GM12878 (cell line): ENCODE measurements around the gene CLTCL1. TPM values are rescaled to one million over a fixed set of nuclear protein-coding genes. Genes with fewer than 3 reads are reported as not detected.
"Not testable (repeated sequence)": the region's sequence is repeated elsewhere in the genome, so short reads cannot be mapped to it uniquely, and the experiment has no call there.

Experiments
- ATAC-seq: fragments of 200-7000 bp; cut with Tn5 transposase; 3 replicates; pipeline ENCODE4 v1.9.1; 2020; ENCODE audit warnings: mild to moderate bottlenecking, moderate library complexity
- BruUV-seq: library from RNA; stranded (reverse); fragments of 400-500 nt; replicated peaks from 2 replicates; lab custom pipeline; 2021; lab: Mats Ljungman, UMichigan
- CTCF ChIA-PET: fragments of 300-600 bp; sonication (Branson Sonifier 250); formaldehyde crosslinking; extraction: SDS; loops from one replicate; lab custom pipeline; 2021; ENCODE audit warnings: inconsistent platforms; lab: Yijun Ruan, JAX
- POLR2A ChIA-PET: fragments of 350-600 bp; formaldehyde crosslinking; extraction: SDS; loops from one replicate; lab custom pipeline; 2021; ENCODE audit warnings: inconsistent platforms; lab: Charles Lee
- RAD21 ChIA-PET: fragments of 300-600 bp; sonication (Branson Sonifier 250); formaldehyde crosslinking; loops from one replicate; lab custom pipeline; 2023; ENCODE audit warnings: antibody characterized with exemption; ENCODE audit not compliant: unreplicated experiment; lab: Charles Lee
- SMC1A ChIA-PET: fragments of 300-600 bp; sonication (Branson Sonifier 250); formaldehyde crosslinking; loops from one replicate; lab custom pipeline; 2023; ENCODE audit not compliant: unreplicated experiment, uncharacterized antibody; lab: Charles Lee
- DNase-seq: peaks from one replicate; pipeline ENCODE4 v3.0.0-alpha.2; 2011; ENCODE audit warnings: low read depth, low spot score
- FAIRE-seq: peaks from 3 replicates; lab custom pipeline; 2011; peaks lifted over from hg19 to GRCh38; lab: Jason Lieb, UNC
- H2AFZ ChIP-seq: 2 replicates; pipeline ENCODE4 v1.6.0; 2011; ENCODE audit warnings: low read depth, low read length, control low read depth; ENCODE audit not compliant: control insufficient read depth
- H3K27ac ChIP-seq: 2 replicates; pipeline ENCODE4 v1.5.1; 2011; ENCODE audit warnings: control low read depth; ENCODE audit not compliant: control insufficient read depth, insufficient read depth
- H3K27me3 ChIP-seq, 2 experiments: replicated peaks in 1 of 2; 2 replicates each; pipeline versions ENCODE4 v1.6.0 to v1.6.1; 2011; ENCODE audit warnings: low read length in 1 of 2; ENCODE audit not compliant: control insufficient read depth in 2 of 2, insufficient read depth in 2 of 2
- H3K36me3 ChIP-seq, 2 experiments: 2 replicates each; pipeline ENCODE4 v1.5.1; 2011; ENCODE audit warnings: low read length in 1 of 2; ENCODE audit not compliant: control insufficient read depth in 2 of 2, insufficient read depth in 2 of 2
- H3K4me1 ChIP-seq: 2 replicates; pipeline ENCODE4 v1.6.1; 2011; ENCODE audit warnings: mild to moderate bottlenecking, low read length, moderate library complexity, mixed read lengths; ENCODE audit not compliant: control insufficient read depth, insufficient read depth
- H3K4me2 ChIP-seq: 2 replicates; pipeline ENCODE4 v1.6.0; 2011; ENCODE audit warnings: control low read depth; ENCODE audit not compliant: control insufficient read depth, insufficient read depth
- H3K4me3 ChIP-seq: fragments of 200-600 bp; sonication (generic); 2 replicates; pipeline ENCODE4 v1.5.1; 2016
- H3K79me2 ChIP-seq: 2 replicates; pipeline ENCODE4 v1.6.0; 2011; ENCODE audit warnings: low read length; ENCODE audit not compliant: control insufficient read depth, insufficient read depth
- H3K9ac ChIP-seq: 2 replicates; pipeline ENCODE4 v1.8.0; 2011; ENCODE audit warnings: low read length, control low read depth, mixed read lengths; ENCODE audit not compliant: control insufficient read depth, insufficient read depth
- H3K9me3 ChIP-seq: replicated peaks from 3 replicates; pipeline ENCODE4 v1.5.1; 2011; ENCODE audit warnings: mild to moderate bottlenecking, low read length; ENCODE audit not compliant: control insufficient read depth, insufficient read depth
- H4K20me1 ChIP-seq: 2 replicates; pipeline ENCODE4 v1.6.0; 2011; ENCODE audit not compliant: control insufficient read depth, insufficient read depth
- CEBPB ChIP-seq, 2 experiments: fragments of 150-350 bp in 1 of 2; IDR thresholded peaks; 2 replicates each; pipeline ENCODE4 v1.6.1; 2012 to 2014; ENCODE audit warnings: low read depth in 2 of 2, low read length in 2 of 2, borderline replicate concordance in 1 of 2, inconsistent platforms in 1 of 2
- E4F1 ChIP-seq: fragments of 450-650 bp; IDR thresholded peaks from 2 replicates; pipeline ENCODE4 v1.6.1; 2018; ENCODE audit warnings: borderline replicate concordance, mild to moderate bottlenecking; ENCODE audit not compliant: partially characterized antibody
- EP300 ChIP-seq, 2 experiments: fragments of 150-350 bp in 1 of 2; IDR thresholded peaks; 2 replicates each; pipeline ENCODE4 v1.6.1; 2011 to 2012; ENCODE audit warnings: low read depth in 2 of 2, low read length in 2 of 2, borderline replicate concordance in 1 of 2, improper control_type of control experiment in 1 of 2, inconsistent platforms in 1 of 2; ENCODE audit not compliant: control insufficient read depth in 1 of 2
- EZH2 ChIP-seq: IDR thresholded peaks from 2 replicates; pipeline ENCODE4 v1.6.1; 2012; ENCODE audit warnings: low read depth, mild to moderate bottlenecking, control low read depth, inconsistent platforms, low read length, borderline replicate concordance; ENCODE audit not compliant: control insufficient read depth
- HDAC6 ChIP-seq: fragments of 200-600 bp; sonication (generic); IDR thresholded peaks from one replicate; pipeline ENCODE4 v1.8.0; 2017; ENCODE audit warnings: antibody characterized with exemption; ENCODE audit not compliant: unreplicated experiment
- MLLT1 ChIP-seq: fragments of 450-650 bp; IDR thresholded peaks from 2 replicates; pipeline ENCODE4 v1.6.1; 2016; ENCODE audit warnings: mild to moderate bottlenecking
- MYB ChIP-seq: fragments of 150-350 bp; IDR thresholded peaks from 2 replicates; pipeline ENCODE4 v1.6.1; 2014; ENCODE audit warnings: mild to moderate bottlenecking, low read depth, low read length, borderline replicate concordance
- ZNF384 ChIP-seq: IDR thresholded peaks from 2 replicates; pipeline ENCODE4 v1.6.1; 2012; ENCODE audit warnings: low read depth, mild to moderate bottlenecking, low read length, improper control_type of control experiment, borderline replicate concordance
- WGBS: methylation state at CpG from one replicate; pipeline ENCODE4 v1.1.6; 2016; ENCODE audit warnings: low lambda C conversion rate; ENCODE audit not compliant: insufficient replicate concordance, insufficient coverage; ENCODE audit errors: missing lambda C conversion rate; 5-methylcytosine and 5-hydroxymethylcytosine counted together
- in situ Hi-C: fragments of 300-500 bp; cut with MboI; formaldehyde crosslinking; loops from 9 replicates; pipeline ENCODE4 v1.14.3; 2018; ENCODE audit warnings: mixed read lengths
- intact Hi-C: fragments of 100-400 bp; cut with micrococcal nuclease; formaldehyde crosslinking; loops from one replicate; pipeline ENCODE4 v1.14.2; 2022; ENCODE audit not compliant: unreplicated experiment
- polyA plus RNA-seq, 11 experiments: library from polyadenylated mRNA; depleted of rRNA in 4 of 11; unstranded in 6 of 11; stranded (reverse) in 5 of 11; fragments of >200 nt; fragmentation: Nextera tagmentation in 4 of 11; fragmentation: Illumina TruSeq in 1 of 11; extraction: Ambion mirVana in 4 of 11; extraction: Trizol in 1 of 11; gene quantifications; 1 replicate in 1 of 11; 2 replicates in 10 of 11; pipeline versions ENCODE4 v1.2.1 to v1.2.3, GENCODE V29; 2011 to 2016; ENCODE audit warnings: inconsistent platforms in 2 of 11, missing spikeins in 2 of 11, low read depth in 1 of 11
- total RNA-seq, 4 experiments: library from RNA; depleted of rRNA in 3 of 4; stranded (reverse); fragments of >200 nt in 3 of 4; fragmentation: Illumina TruSeq in 1 of 4; extraction: Trizol in 1 of 4; gene quantifications; 2 replicates each; pipeline versions ENCODE4 v1.2.1 to v1.2.3, GENCODE V29; 2013 to 2021

Gene CLTCL1
- total and polyA plus RNA-seq, 10 of the 15 experiments (the other 5 are each of a cell fraction or from before 2014, with no cell fraction given) = under 0.01 to 0.35 (median 0.12) TPM; not detected in 2

DNA sequence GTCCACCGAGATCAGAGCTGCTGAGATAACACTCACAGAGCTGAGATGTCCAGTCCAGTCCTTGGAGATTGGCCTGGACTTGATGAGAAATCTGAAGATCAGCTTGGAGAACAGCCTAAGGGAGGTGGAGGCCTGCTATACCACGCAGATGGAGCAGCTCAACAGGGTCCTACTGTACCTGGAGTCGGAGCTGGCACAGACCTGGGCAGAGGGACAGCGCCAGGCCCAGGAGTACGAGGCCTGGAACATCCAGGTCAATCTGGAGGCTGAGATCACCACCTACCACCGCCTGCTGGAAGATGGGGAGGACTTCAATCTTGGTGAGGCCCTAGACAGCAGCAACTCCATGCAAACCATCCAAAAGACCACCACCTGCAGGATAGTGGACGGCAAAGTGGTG is 33.1 kb downstream of the CLTCL1 start (continued):
- no peak for TF ChIP-seq E4F1
- no peak for TF ChIP-seq MLLT1
- TF ChIP-seq ZNF384 = no peak
- no peak for TF ChIP-seq CEBPB (IDR thresholded peaks at IDR 0.05; ENCODE audit: borderline replicate concordance in 1 of 2, low read depth in 2 of 2, low read length in 2 of 2)
- TF ChIP-seq HDAC6 = no peak
- no peak for TF ChIP-seq EP300 (IDR thresholded peaks at IDR 0.05; ENCODE audit: borderline replicate concordance in 1 of 2, control insufficient read depth in 1 of 2, low read depth in 2 of 2, low read length in 2 of 2)
- TF ChIP-seq MYB = no peak
- no peak for TF ChIP-seq EZH2
- TF ChIP-seq, all 136 proteins: peak for 0

DNA sequence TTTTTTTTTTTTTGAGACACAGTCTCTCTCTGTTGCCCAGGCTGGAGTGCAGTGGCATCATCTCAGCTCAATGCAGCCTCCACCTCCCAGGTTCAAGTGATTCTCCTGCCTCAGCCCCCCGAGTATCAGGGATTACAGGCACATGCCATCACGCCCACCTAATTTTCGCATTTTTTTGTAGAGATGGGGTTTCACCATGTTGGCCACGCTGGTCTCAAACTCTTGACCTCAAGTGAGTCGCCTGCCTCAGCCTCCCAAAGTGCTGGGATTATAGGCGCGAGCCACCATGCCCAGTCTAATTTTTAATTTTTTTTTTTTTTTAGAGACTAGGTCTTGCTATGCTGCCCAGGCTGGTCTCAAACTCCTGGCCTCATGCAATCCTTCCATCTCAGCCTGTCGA is 35.2 kb downstream of the CLTCL1 start:
- in situ Hi-C loops, ATAC-seq, H3K4me2 ChIP-seq, H3K9me3 ChIP-seq, H3K9ac ChIP-seq, SMC1A ChIA-PET, H3K4me3 ChIP-seq, FAIRE-seq, BruUV-seq, H4K20me1 ChIP-seq, H3K36me3 ChIP-seq, H2AFZ ChIP-seq, intact Hi-C loops, RAD21 ChIA-PET, H3K27me3 ChIP-seq, H3K79me2 ChIP-seq, H3K4me1 ChIP-seq, CTCF ChIA-PET, DNase-seq, POLR2A ChIA-PET, H3K27ac ChIP-seq: not testable (repeated sequence)
- whole genome bisulfite sequencing = 36% methylated on average over 8 of the region's 8 CpGs
